Measurements from ENCODE around the gene CREBL2.

GRCh38 chr12:12600659-12601058, 11.0 kb upstream of the CREBL2 start:
- TF ChIP-seq ARNT (IDR thresholded peaks at IDR 0.05) (no peak), SP1 (IDR thresholded peaks at IDR 0.05) (no peak)

All from HEK293T (cell line).